H1 (cell line): ENCODE data around the gene NUP188. TPM values are rescaled to one million over a fixed set of nuclear protein-coding genes. Genes with fewer than 3 reads are reported as not detected.

Experiments
- CTCF ChIA-PET: fragments of 300-600 bp; sonication (Branson Sonifier 250); formaldehyde crosslinking; loops from one replicate; lab custom pipeline; 2021; ENCODE audit not compliant: partially characterized antibody; lab: Charles Lee
- POLR2A ChIA-PET: fragments of 300-600 bp; sonication (Branson Sonifier 250); formaldehyde crosslinking; loops from one replicate; lab custom pipeline; 2021; ENCODE audit warnings: inconsistent platforms; ENCODE audit not compliant: partially characterized antibody; lab: Charles Lee
- DNase-seq, 2 experiments: peaks; one replicate each; pipeline versions ENCODE4 v3.0.0 to v3.0.0-alpha.2; 2010 to 2022; ENCODE audit warnings: low spot score in 2 of 2, low read depth in 1 of 2, mixed read lengths in 1 of 2
- FAIRE-seq: peaks from 2 replicates; lab custom pipeline; 2011; peaks lifted over from hg19 to GRCh38; lab: Jason Lieb, UNC
- H2AFZ ChIP-seq: 2 replicates; pipeline ENCODE4 v1.8.1; 2012; ENCODE audit warnings: low read length, inconsistent platforms
- H2AK5ac ChIP-seq: 2 replicates; pipeline ENCODE4 v1.6.1; 2013; ENCODE audit warnings: low read depth, low read length
- H2BK120ac ChIP-seq: replicated peaks from 2 replicates; pipeline ENCODE3; 2013; ENCODE audit warnings: low read depth, low read length, inconsistent platforms
- H2BK12ac ChIP-seq: 2 replicates; pipeline ENCODE4 v1.6.1; 2013; ENCODE audit warnings: low read depth, low read length
- H2BK15ac ChIP-seq: 2 replicates; pipeline ENCODE4 v1.6.1; 2013; ENCODE audit warnings: low read length
- H2BK20ac ChIP-seq: 2 replicates; pipeline ENCODE4 v1.6.1; 2013; ENCODE audit warnings: low read length
- H2BK5ac ChIP-seq: 2 replicates; pipeline ENCODE4 v1.6.1; 2013; ENCODE audit warnings: low read depth, low read length
- H3K14ac ChIP-seq: 2 replicates; pipeline ENCODE4 v1.6.1; 2013; ENCODE audit warnings: inconsistent platforms; ENCODE audit not compliant: insufficient read length
- H3K18ac ChIP-seq: 2 replicates; pipeline ENCODE4 v1.6.1; 2013; ENCODE audit warnings: low read length; ENCODE audit errors: extremely low read depth
- H3K23ac ChIP-seq: 2 replicates; pipeline ENCODE4 v1.6.1; 2013; ENCODE audit warnings: inconsistent platforms; ENCODE audit not compliant: insufficient read length
- H3K23me2 ChIP-seq: 2 replicates; pipeline ENCODE4 v1.6.1; 2013; ENCODE audit warnings: low read depth, low read length
- H3K27ac ChIP-seq: 2 replicates; pipeline ENCODE4 v1.6.1; 2011; ENCODE audit warnings: low read depth, low read length, inconsistent platforms
- H3K27me3 ChIP-seq, 4 experiments: replicated peaks in 1 of 4; 1 replicate in 1 of 4; 2 replicates in 3 of 4; pipeline versions ENCODE4 v1.6.1 to v1.8.1; 2011 to 2013; ENCODE audit warnings: low read length in 3 of 4, mild to moderate bottlenecking in 3 of 4, inconsistent platforms in 2 of 4, mixed read lengths in 2 of 4, moderate library complexity in 1 of 4; ENCODE audit not compliant: control insufficient read depth in 3 of 4, insufficient read depth in 3 of 4; ENCODE audit errors: extremely low read depth in 1 of 4
- H3K36me3 ChIP-seq, 4 experiments: 2 replicates each; pipeline versions ENCODE4 v1.6.1 to v1.8.1; 2011 to 2013; ENCODE audit warnings: mild to moderate bottlenecking in 4 of 4, low read length in 3 of 4, moderate library complexity in 2 of 4, control low read depth in 1 of 4, inconsistent platforms in 1 of 4; ENCODE audit not compliant: insufficient read depth in 4 of 4, control insufficient read depth in 2 of 4
- H3K4ac ChIP-seq: replicated peaks from 2 replicates; pipeline ENCODE3; 2013; ENCODE audit warnings: low read length, low read depth, mixed read lengths, inconsistent platforms; ENCODE audit not compliant: insufficient read length
- H3K4me1 ChIP-seq, 4 experiments: replicated peaks in 1 of 4; 1 replicate in 1 of 4; 2 replicates in 3 of 4; pipeline versions ENCODE4 v1.6.1 to v1.8.1; 2011 to 2013; ENCODE audit warnings: low read length in 3 of 4, inconsistent platforms in 2 of 4, mixed read lengths in 1 of 4; ENCODE audit not compliant: insufficient read depth in 4 of 4, control insufficient read depth in 3 of 4
- H3K4me2 ChIP-seq, 2 experiments: 2 replicates each; pipeline versions ENCODE4 v1.6.1 to v1.8.1; 2011 to 2013; ENCODE audit warnings: low read depth in 2 of 2, low read length in 2 of 2, control low read depth in 1 of 2, inconsistent platforms in 1 of 2, mild to moderate bottlenecking in 1 of 2; ENCODE audit not compliant: insufficient read depth in 1 of 2
- H3K4me3 ChIP-seq, 4 experiments: fragments of 200-600, 300-600 bp in 1 of 4; sonication (generic), shearing (Covaris generic), sonication (Bioruptor Twin) in 1 of 4; 2 replicates each; pipeline versions ENCODE4 v1.5.1 to v1.8.1; 2011 to 2016; ENCODE audit warnings: low read length in 4 of 4, low read depth in 3 of 4, control low read depth in 2 of 4, inconsistent platforms in 2 of 4, mild to moderate bottlenecking in 2 of 4, mixed read lengths in 1 of 4, moderate library complexity in 1 of 4; ENCODE audit not compliant: insufficient read depth in 2 of 4; ENCODE audit errors: extremely low read depth in 1 of 4
- H3K56ac ChIP-seq: replicated peaks from 2 replicates; pipeline ENCODE3; 2013; ENCODE audit warnings: low read depth, mild to moderate bottlenecking, mixed read lengths, low read length, inconsistent platforms; ENCODE audit not compliant: insufficient read length
- H3K79me1 ChIP-seq: 2 replicates; pipeline ENCODE4 v1.6.1; 2013; ENCODE audit warnings: low read depth, low read length, control low read depth
- H3K79me2 ChIP-seq, 2 experiments: 2 replicates each; pipeline versions ENCODE4 v1.6.1 to v1.8.1; 2012 to 2013; ENCODE audit warnings: low read length in 2 of 2, mild to moderate bottlenecking in 2 of 2, inconsistent platforms in 1 of 2; ENCODE audit not compliant: insufficient read depth in 2 of 2, control insufficient read depth in 1 of 2
- H3K9ac ChIP-seq, 4 experiments: replicated peaks in 1 of 4; 1 replicate in 1 of 4; 2 replicates in 3 of 4; pipeline versions ENCODE4 v1.6.1 to v1.8.1; 2011 to 2013; ENCODE audit warnings: low read depth in 3 of 4, low read length in 3 of 4, control low read depth in 2 of 4, mild to moderate bottlenecking in 2 of 4, moderate library complexity in 2 of 4, inconsistent platforms in 1 of 4; ENCODE audit errors: extremely low read depth in 1 of 4
- H3K9me3 ChIP-seq, 2 experiments: 2 replicates each; pipeline versions ENCODE4 v1.6.1 to v1.8.1; 2012 to 2013; ENCODE audit warnings: mild to moderate bottlenecking in 2 of 2, moderate library complexity in 2 of 2, control low read depth in 1 of 2, inconsistent platforms in 1 of 2, low read depth in 1 of 2, low read length in 1 of 2, mixed read lengths in 1 of 2; ENCODE audit not compliant: insufficient read depth in 2 of 2
- H4K20me1 ChIP-seq, 2 experiments: replicated peaks in 1 of 2; 2 replicates each; pipeline versions ENCODE3 to v1.8.1; 2011 to 2013; ENCODE audit warnings: inconsistent platforms in 2 of 2, low read length in 2 of 2, mild to moderate bottlenecking in 1 of 2; ENCODE audit not compliant: insufficient read depth in 2 of 2, control insufficient read depth in 1 of 2
- H4K5ac ChIP-seq: 2 replicates; pipeline ENCODE4 v1.6.1; 2013; ENCODE audit warnings: low read length, low read depth, mixed read lengths, inconsistent platforms; ENCODE audit not compliant: insufficient read length
- H4K8ac ChIP-seq: 2 replicates; pipeline ENCODE4 v1.8.0; 2013; ENCODE audit warnings: mild to moderate bottlenecking, moderate library complexity, low read length, inconsistent platforms; ENCODE audit not compliant: insufficient read depth; ENCODE audit errors: extremely low read depth
- H4K91ac ChIP-seq: replicated peaks from 2 replicates; pipeline ENCODE3; 2013; ENCODE audit warnings: low read length, mixed read lengths, inconsistent platforms; ENCODE audit not compliant: insufficient read length
- BACH1 ChIP-seq: IDR thresholded peaks from 2 replicates; pipeline ENCODE4 v1.6.1; 2012; ENCODE audit warnings: low read length, improper control_type of control experiment
- CREB1 ChIP-seq: IDR thresholded peaks from 2 replicates; pipeline ENCODE4 v1.6.1; 2012; ENCODE audit warnings: inconsistent platforms
- EGR1 ChIP-seq: IDR thresholded peaks from 2 replicates; pipeline ENCODE4 v1.6.1; 2011; ENCODE audit warnings: low read depth, low read length, borderline replicate concordance
- EP300 ChIP-seq, 2 experiments: IDR thresholded peaks; 1 replicate in 1 of 2; 2 replicates in 1 of 2; pipeline ENCODE4 v1.6.1; 2011 to 2012; ENCODE audit warnings: low read depth in 2 of 2, low read length in 2 of 2, mild to moderate bottlenecking in 2 of 2, borderline replicate concordance in 1 of 2, inconsistent platforms in 1 of 2, moderate library complexity in 1 of 2
- HDAC2 ChIP-seq, 2 experiments: fragments of 300-600 bp in 1 of 2; sonication (generic) in 1 of 2; IDR thresholded peaks; 2 replicates each; pipeline ENCODE4 v1.6.1; 2011 to 2012; ENCODE audit warnings: low read depth in 2 of 2, low read length in 2 of 2, mild to moderate bottlenecking in 2 of 2, moderate library complexity in 2 of 2, borderline replicate concordance in 1 of 2, inconsistent platforms in 1 of 2
- KDM5A ChIP-seq: fragments of 200-600 bp; IDR thresholded peaks from 2 replicates; pipeline ENCODE4 v1.7.1; 2012; ENCODE audit warnings: mild to moderate bottlenecking, low read length, inconsistent platforms, mixed read lengths
- NANOG ChIP-seq: IDR thresholded peaks from 2 replicates; pipeline ENCODE4 v1.6.1; 2011; ENCODE audit warnings: low read length, low read depth, mild to moderate bottlenecking, inconsistent platforms; ENCODE audit not compliant: insufficient read depth, poor library complexity, severe bottlenecking
- POLR2AphosphoS5 ChIP-seq: IDR thresholded peaks from 2 replicates; pipeline ENCODE4 v1.6.1; 2011; ENCODE audit warnings: low read depth, low read length
- RAD21 ChIP-seq, 2 experiments: IDR thresholded peaks in 1 of 2; conservative IDR thresholded peaks in 1 of 2; 2 replicates each; pipeline ENCODE4 v1.6.1; 2011; ENCODE audit warnings: low read depth in 2 of 2, low read length in 2 of 2, improper control_type of control experiment in 1 of 2, inconsistent platforms in 1 of 2, mild to moderate bottlenecking in 1 of 2, moderate library complexity in 1 of 2
- RBBP5 ChIP-seq: IDR thresholded peaks from 2 replicates; pipeline ENCODE4 v1.7.1; 2012; ENCODE audit warnings: low read depth, mild to moderate bottlenecking, inconsistent platforms, low read length, moderate library complexity, borderline replicate concordance
- SIX5 ChIP-seq: IDR thresholded peaks from 2 replicates; pipeline ENCODE4 v1.6.1; 2011; ENCODE audit warnings: mild to moderate bottlenecking, low read depth, low read length
- TCF12 ChIP-seq: IDR thresholded peaks from 2 replicates; pipeline ENCODE4 v1.6.1; 2011; ENCODE audit warnings: low read depth, mild to moderate bottlenecking, low read length
- TEAD4 ChIP-seq: IDR thresholded peaks from 2 replicates; pipeline ENCODE4 v1.6.1; 2012; ENCODE audit warnings: low read depth, low read length, inconsistent platforms, mixed read lengths
- ZNF274 ChIP-seq: IDR thresholded peaks from 2 replicates; pipeline ENCODE4 v1.7.0; 2012; ENCODE audit warnings: low read length, borderline replicate concordance; ENCODE audit errors: extremely low read depth
- WGBS, 2 experiments: shearing (Covaris generic) in 1 of 2; methylation state at CpG; one replicate each; pipeline versions ENCODE4 v1.1.6 to v1.1.7; 2013 to 2015; ENCODE audit warnings: low lambda C conversion rate in 2 of 2, mixed read lengths in 2 of 2, inconsistent platforms in 1 of 2, low coverage in 1 of 2, missing lambda C conversion rate in 1 of 2; ENCODE audit not compliant: insufficient replicate concordance in 2 of 2, insufficient coverage in 1 of 2, insufficient read length in 1 of 2; ENCODE audit errors: extremely low coverage in 1 of 2, missing lambda C conversion rate in 1 of 2; 5-methylcytosine and 5-hydroxymethylcytosine counted together
- polyA plus RNA-seq, 7 experiments: library from polyadenylated mRNA; depleted of rRNA in 3 of 7; stranded (reverse) in 5 of 7; unstranded in 2 of 7; fragments of >200 nt in 5 of 7; fragments of 200-250 nt in 2 of 7; gene quantifications; 1 replicate in 5 of 7; 2 replicates in 1 of 7; 4 replicates in 1 of 7; pipeline versions ENCODE4 v1.2.1 to v1.2.3, GENCODE V29; 2011 to 2013; ENCODE audit warnings: missing spikeins in 2 of 7, mixed read lengths in 2 of 7
- total RNA-seq: library from RNA; stranded (reverse); fragmentation: NEBNext Ultra II Directional; extraction: Animal tissue kit (Norgen Biotek cat#: 25700); gene quantifications from 2 replicates; pipeline ENCODE4 v1.2.1, GENCODE V29; 2021

Gene NUP188
- total and polyA plus RNA-seq, 2 of the 8 experiments (the other 6 are each of a cell fraction or from before 2014, with no cell fraction given): 90.1 to 111 TPM

- no peak overlapping the region for H2BK20ac ChIP-seq
- H3K56ac ChIP-seq: no peak overlapping the region
- H3K14ac ChIP-seq: no peak overlapping the region
- H4K20me1 ChIP-seq: peaks cover 0 to 2% of the 10 kb centered on the region in 2 experiments
- H3K4ac ChIP-seq: no peak overlapping the region
- ChIA-PET POLR2A (interaction anchor here (0.7 to 1.2 kb wide), 2 partner anchors 17 to 24 kb away, joined by 3 read pairs; partner anchors contain the start of gene MIGA2), CTCF (interaction anchor here (1.3 kb wide), 1 partner anchor 60 kb away, joined by 3 read pairs; no protein-coding TSS in a partner anchor)
- no peak overlapping the region for H3K18ac ChIP-seq
- H3K79me1 ChIP-seq: no peaks in the 10 kb centered on the region
- no peak for DNase-seq
- no peak overlapping the region for H2BK5ac ChIP-seq
- H3K4me3 ChIP-seq: no peak overlapping the region
- H2BK120ac ChIP-seq: no peak overlapping the region
- H2AFZ ChIP-seq: no peak overlapping the region
- no peak overlapping the region for H4K8ac ChIP-seq
- H3K9ac ChIP-seq: no peak overlapping the region
- no peaks in the 10 kb centered on the region for H3K79me2 ChIP-seq
- no peaks in the 10 kb centered on the region for H3K4me1 ChIP-seq
- H4K91ac ChIP-seq: no peak overlapping the region
- no peak overlapping the region for H2BK12ac ChIP-seq
- H3K27ac ChIP-seq: no peak overlapping the region
- no peak overlapping the region for H3K4me2 ChIP-seq
- 87% methylated on average over 6 of the region's 6 CpGs; no CpG with 5 or more reads in 1 of the 2 experiments for WGBS, 2 experiments
- no peak overlapping the region for H2AK5ac ChIP-seq
- H3K9me3 ChIP-seq: no peaks in the 10 kb centered on the region
- H3K36me3 ChIP-seq: peaks cover 4 to 24% (median 9%) of the 10 kb centered on the region in 4 experiments; a peak in 7 of 8 replicates
- no peaks in the 10 kb centered on the region for H3K27me3 ChIP-seq
- FAIRE-seq: no peak
- H4K5ac ChIP-seq: no peak overlapping the region
- H2BK15ac ChIP-seq: no peak overlapping the region
- no peaks in the 10 kb centered on the region for H3K23me2 ChIP-seq
- H3K23ac ChIP-seq: no peak overlapping the region
- TF ChIP-seq SIX5 (no peak), NANOG (no peak), TEAD4 (no peak), POLR2AphosphoS5 (no peak), CREB1 (no peak), EGR1 (no peak), BACH1 (no peak), RAD21 (IDR thresholded peaks at IDR 0.05 in 1 of 2, conservative IDR thresholded peaks at IDR 0.05 in 1 of 2; ENCODE audit: low read depth in 2 of 2, low read length in 2 of 2) (no peak), TCF12 (no peak), KDM5A (no peak), HDAC2 (IDR thresholded peaks at IDR 0.05; ENCODE audit: borderline replicate concordance in 1 of 2, low read depth in 2 of 2, low read length in 2 of 2) (no peak), RBBP5 (no peak), ZNF274 (no peak), EP300 (IDR thresholded peaks at IDR 0.05; ENCODE audit: borderline replicate concordance in 1 of 2, low read depth in 2 of 2, low read length in 2 of 2) (no peak)
These were observed 105.5 kb downstream of the NUP188 start for GRCh38 chr9:129053020-129053419.
